ENCODE measurements around the gene ZCCHC24.
"Not testable (repeated sequence)": the region's sequence is repeated elsewhere in the genome, so short reads cannot be mapped to it uniquely, and the experiment has no call there.

ZCCHC24 gene

GRCh38 chr10:79447911-79448731 is 2.7 kb upstream of the ZCCHC24 start:
- ChIA-PET POLR2A (no interaction called here), CTCF (interaction anchor here (1.1 to 3.7 kb wide), 5 partner anchors 7 to 73 kb away, joined by 3 to 15 read pairs (median 4); no protein-coding TSS in a partner anchor)
- no peak for DNase-seq (ENCODE audit: low read depth, low spot score)
- no peak overlapping the region for H3K4me3 ChIP-seq (ENCODE audit: low read depth, low read length)
- no peak for TF ChIP-seq CTCF (IDR thresholded peaks at IDR 0.05; ENCODE audit: insufficient read depth, low read length, missing control alignments)

DNA sequence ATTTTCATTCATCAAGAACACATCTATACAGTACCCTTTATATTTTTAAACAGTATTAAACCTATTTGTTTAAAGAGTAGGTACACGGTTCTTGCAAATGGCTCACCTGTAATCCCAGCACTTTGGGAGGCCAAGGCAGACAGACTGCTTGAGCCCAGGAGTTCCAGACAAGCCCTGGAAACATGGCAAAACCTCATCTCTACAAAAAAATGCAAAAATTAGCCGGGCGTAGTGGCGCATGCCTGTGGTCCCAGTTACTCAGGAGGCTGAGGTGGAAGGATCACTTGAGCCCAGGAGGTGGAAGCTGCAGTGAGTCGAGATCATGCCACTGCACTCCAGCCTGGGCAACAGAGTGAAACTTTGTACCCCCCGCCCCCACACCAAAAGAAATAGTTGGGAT is 1.8 kb upstream of the ZCCHC24 start:
- DNase-seq (ENCODE audit: low read depth, low spot score); POLR2A ChIA-PET; H3K4me3 ChIP-seq (ENCODE audit: low read depth, low read length): not testable (repeated sequence)
- CTCF ChIA-PET: interaction anchor here (1.1 to 3.7 kb wide), 5 partner anchors 8 to 73 kb away, joined by 3 to 18 read pairs (median 8); no protein-coding TSS in a partner anchor

GRCh38 chr10:79446758-79447084 is 1.3 kb upstream of the ZCCHC24 start:
- ChIA-PET POLR2A (no interaction called here), CTCF (interaction anchor here (2.0 to 3.7 kb wide), 4 partner anchors 9 to 72 kb away, joined by 4 to 18 read pairs (median 12); no protein-coding TSS in a partner anchor)
- peak overlapping the region; percentile 55 for H3K4me3 ChIP-seq (ENCODE audit: low read depth, low read length)
- no peak for TF ChIP-seq CTCF (IDR thresholded peaks at IDR 0.05; ENCODE audit: insufficient read depth, low read length, missing control alignments)
- no peak for DNase-seq (ENCODE audit: low read depth, low spot score)

DNA sequence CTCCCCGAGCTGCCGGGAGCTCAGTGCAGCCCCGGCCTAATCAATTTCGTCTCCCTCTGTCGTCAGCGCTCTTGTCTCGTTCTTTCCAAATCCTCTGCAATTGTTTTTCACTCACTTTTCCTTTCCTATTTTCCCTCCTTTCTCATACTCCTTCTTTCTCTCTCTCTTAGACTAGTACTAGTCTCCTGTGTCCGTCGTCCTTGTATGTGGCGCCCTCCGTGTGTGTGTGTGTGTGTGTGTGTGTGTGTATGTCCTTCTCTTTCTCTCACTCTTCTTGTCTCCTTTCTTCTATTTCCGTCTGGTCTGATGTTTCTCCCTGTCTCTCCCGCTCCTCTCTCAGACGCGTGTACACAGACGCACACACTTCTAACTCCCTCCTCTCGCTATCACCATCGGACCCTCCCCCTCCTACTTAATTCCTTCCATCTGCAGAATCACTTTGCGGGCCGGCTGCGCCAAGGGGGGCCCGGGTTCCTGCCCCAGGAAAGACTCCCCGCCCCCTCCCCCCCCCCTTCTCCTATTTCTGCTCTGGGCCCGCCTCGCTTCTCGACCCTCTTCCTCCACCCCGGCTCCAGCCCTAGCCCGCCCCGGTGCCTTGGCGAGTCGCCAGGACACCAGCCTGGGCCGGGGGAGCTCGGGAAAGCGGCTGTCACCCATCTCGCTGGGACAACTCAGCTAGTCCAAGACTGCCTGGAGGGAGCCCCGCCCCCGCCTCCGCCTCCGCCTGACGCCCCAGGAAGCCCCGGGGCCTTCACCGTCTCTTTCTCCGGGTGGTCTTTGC is 743 bp upstream of the ZCCHC24 start:
- CTCF ChIA-PET: interaction anchor here (2.0 to 3.7 kb wide), 4 partner anchors 9 to 72 kb away, joined by 4 to 18 read pairs (median 12); no protein-coding TSS in a partner anchor
- no peak for TF ChIP-seq CTCF (IDR thresholded peaks at IDR 0.05; ENCODE audit: insufficient read depth, low read length, missing control alignments)
- POLR2A ChIA-PET: interaction anchor here (0.9 to 1.0 kb wide), 2 partner anchors 23 to 46 kb away, joined by 3 to 5 read pairs; no protein-coding TSS in a partner anchor
- DNase-seq (ENCODE audit: low read depth, low spot score): no peak
- peak overlapping the region; percentile 55 for H3K4me3 ChIP-seq (ENCODE audit: low read depth, low read length)

- POLR2A ChIA-PET: interaction anchor here (0.8 to 1.8 kb wide), 8 partner anchors 10 to 70 kb away, joined by 3 to 11 read pairs (median 4); no protein-coding TSS in a partner anchor
Observed at GRCh38 chr10:79444199-79445119, 965 bp downstream of the ZCCHC24 start.

More at GRCh38 chr10:79444199-79445119, 965 bp downstream of the ZCCHC24 start:
- H3K4me3 ChIP-seq (ENCODE audit: low read depth, low read length): peak overlapping the region; percentile 79
- CTCF ChIA-PET: interaction anchor here (0.6 to 3.6 kb wide), 6 partner anchors 9 to 99 kb away, joined by 3 to 18 read pairs (median 3); no protein-coding TSS in a partner anchor
- no peak for DNase-seq (ENCODE audit: low read depth, low spot score)
- TF ChIP-seq CTCF (IDR thresholded peaks at IDR 0.05; ENCODE audit: insufficient read depth, low read length, missing control alignments): no peak
